Lower leg skin (tissue), 3 donors: ENCODE data around the gene POLR3C.

Experiments
- CTCF ChIP-seq, 3 donors: fragments of 450-650 bp; IDR thresholded peaks; one replicate each; pipeline ENCODE4 v1.5.1; 2016; ENCODE audit warnings: antibody characterized with exemption in 3 of 3, mild to moderate bottlenecking in 3 of 3, moderate library complexity in 2 of 3
- POLR2A ChIP-seq, 2 donors: fragments of 450-650 bp; IDR thresholded peaks; one replicate each; pipeline ENCODE4 v1.6.1; 2016 to 2017; ENCODE audit warnings: antibody characterized with exemption in 2 of 2, mild to moderate bottlenecking in 1 of 2, moderate library complexity in 1 of 2

- no peak for TF ChIP-seq CTCF (IDR thresholded peaks at IDR 0.05)
- no peak for TF ChIP-seq POLR2A (IDR thresholded peaks at IDR 0.05)
These were observed 2.0 kb downstream of the POLR3C start for GRCh38 chr1:145826030-145826429.
